ENCODE measurements around the gene SELENOS. TPM values are rescaled to one million over a fixed set of nuclear protein-coding genes. Genes with fewer than 3 reads are reported as not detected.
A peak's percentile ranks its signal among the peaks of the same experiment; 100 is the strongest.

Gene SELENOS
- total and polyA plus RNA-seq, 9 of the 15 experiments (the other 6 are each of a cell fraction or from before 2014, with no cell fraction given) = 24.9 to 57.4 (median 47.9) TPM

DNA sequence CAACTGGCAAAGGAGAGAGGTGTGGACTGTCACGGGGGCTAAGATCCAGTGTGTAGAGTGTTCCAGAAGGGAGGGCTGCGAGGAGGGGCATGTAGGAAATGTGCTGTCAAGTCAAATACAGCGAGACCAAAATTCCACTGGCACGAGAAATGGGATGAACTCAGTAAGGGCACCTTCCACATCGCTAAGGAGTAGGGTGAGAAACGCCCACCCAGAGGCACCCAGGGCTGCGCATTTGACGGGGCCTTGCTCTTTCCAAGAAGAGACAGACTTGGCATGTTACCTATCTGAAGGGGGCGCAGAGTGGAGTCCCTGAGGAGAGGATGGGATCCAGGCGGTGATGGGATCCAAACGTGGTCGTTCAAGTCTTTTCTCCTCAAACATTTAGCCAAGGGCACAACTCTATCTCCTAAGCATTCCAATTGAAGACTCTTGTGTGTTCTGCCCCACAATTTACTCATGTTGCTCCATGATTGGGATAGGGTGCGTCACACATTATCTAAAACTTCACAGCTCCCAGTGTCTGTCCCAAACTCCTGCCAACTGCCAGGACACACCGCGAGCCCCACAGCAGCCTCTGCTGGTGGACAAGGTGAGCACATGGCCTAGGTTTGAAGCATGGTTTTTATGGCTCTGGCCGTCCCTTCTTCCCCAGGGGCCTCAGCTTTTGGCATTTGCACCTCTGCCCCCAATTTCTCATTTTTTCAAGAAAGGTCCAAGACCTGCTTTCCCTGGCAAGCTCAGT lies 7.6 kb downstream of the SELENOS start (continued):
- TF ChIP-seq, protein P1, sequence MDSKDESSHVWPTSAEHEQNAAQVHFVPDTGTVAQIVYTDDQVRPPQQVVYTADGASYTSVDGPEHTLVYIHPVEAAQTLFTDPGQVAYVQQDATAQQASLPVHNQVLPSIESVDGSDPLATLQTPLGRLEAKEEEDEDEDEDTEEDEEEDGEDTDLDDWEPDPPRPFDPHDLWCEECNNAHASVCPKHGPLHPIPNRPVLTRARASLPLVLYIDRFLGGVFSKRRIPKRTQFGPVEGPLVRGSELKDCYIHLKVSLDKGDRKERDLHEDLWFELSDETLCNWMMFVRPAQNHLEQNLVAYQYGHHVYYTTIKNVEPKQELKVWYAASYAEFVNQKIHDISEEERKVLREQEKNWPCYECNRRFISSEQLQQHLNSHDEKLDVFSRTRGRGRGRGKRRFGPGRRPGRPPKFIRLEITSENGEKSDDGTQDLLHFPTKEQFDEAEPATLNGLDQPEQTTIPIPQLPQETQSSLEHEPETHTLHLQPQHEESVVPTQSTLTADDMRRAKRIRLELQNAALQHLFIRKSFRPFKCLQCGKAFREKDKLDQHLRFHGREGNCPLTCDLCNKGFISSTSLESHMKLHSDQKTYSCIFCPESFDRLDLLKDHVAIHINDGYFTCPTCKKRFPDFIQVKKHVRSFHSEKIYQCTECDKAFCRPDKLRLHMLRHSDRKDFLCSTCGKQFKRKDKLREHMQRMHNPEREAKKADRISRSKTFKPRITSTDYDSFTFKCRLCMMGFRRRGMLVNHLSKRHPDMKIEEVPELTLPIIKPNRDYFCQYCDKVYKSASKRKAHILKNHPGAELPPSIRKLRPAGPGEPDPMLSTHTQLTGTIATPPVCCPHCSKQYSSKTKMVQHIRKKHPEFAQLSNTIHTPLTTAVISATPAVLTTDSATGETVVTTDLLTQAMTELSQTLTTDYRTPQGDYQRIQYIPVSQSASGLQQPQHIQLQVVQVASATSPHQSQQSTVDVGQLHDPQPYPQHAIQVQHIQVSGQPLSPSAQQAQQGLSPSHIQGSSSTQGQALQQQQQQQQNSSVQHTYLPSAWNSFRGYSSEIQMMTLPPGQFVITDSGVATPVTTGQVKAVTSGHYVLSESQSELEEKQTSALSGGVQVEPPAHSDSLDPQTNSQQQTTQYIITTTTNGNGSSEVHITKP (IDR thresholded peaks at IDR 0.05; ENCODE audit: partially characterized antibody) = no peak
- TF ChIP-seq NONO (IDR thresholded peaks at IDR 0.05; ENCODE audit: low read depth in 2 of 2, low read length in 1 of 2) (no peak), MYC (IDR thresholded peaks at IDR 0.05; ENCODE audit: low read depth, low read length) (peak; percentile 81), MYC (CRISPR knock-in tag; IDR thresholded peaks at IDR 0.05; ENCODE audit: borderline replicate concordance, low read depth) (no peak), LCOR (CRISPR knock-in tag; IDR thresholded peaks at IDR 0.05) (no peak), ZNF253 (CRISPR knock-in tag; conservative IDR thresholded peaks at IDR 0.05) (no peak), ESRRB (CRISPR knock-in tag; IDR thresholded peaks at IDR 0.05; ENCODE audit: borderline replicate concordance) (no peak), L3MBTL2 (IDR thresholded peaks at IDR 0.05) (peak; percentile 72), ZNF79 (CRISPR knock-in tag; IDR thresholded peaks at IDR 0.05; ENCODE audit: low read depth) (no peak), HMG20B (CRISPR knock-in tag; IDR thresholded peaks at IDR 0.05) (no peak), BRCA1 (IDR thresholded peaks at IDR 0.05) (no peak), BRCA1 (CRISPR knock-in tag; IDR thresholded peaks at IDR 0.05) (no peak), POLR2G (IDR thresholded peaks at IDR 0.05; ENCODE audit: low read depth, low read length) (0 out of 2 replicates have a peak, but pooled peaks have one; percentile 16), ZNF311 (CRISPR knock-in tag; IDR thresholded peaks at IDR 0.05) (no peak), FOSL1 (tag; conservative IDR thresholded peaks at IDR 0.05) (no peak), RBFOX2 (IDR thresholded peaks at IDR 0.05; ENCODE audit: low read depth, low read length) (peak; percentile 42; the same call in 1 of the 2 replicates)
- TF ChIP-seq, protein P2, sequence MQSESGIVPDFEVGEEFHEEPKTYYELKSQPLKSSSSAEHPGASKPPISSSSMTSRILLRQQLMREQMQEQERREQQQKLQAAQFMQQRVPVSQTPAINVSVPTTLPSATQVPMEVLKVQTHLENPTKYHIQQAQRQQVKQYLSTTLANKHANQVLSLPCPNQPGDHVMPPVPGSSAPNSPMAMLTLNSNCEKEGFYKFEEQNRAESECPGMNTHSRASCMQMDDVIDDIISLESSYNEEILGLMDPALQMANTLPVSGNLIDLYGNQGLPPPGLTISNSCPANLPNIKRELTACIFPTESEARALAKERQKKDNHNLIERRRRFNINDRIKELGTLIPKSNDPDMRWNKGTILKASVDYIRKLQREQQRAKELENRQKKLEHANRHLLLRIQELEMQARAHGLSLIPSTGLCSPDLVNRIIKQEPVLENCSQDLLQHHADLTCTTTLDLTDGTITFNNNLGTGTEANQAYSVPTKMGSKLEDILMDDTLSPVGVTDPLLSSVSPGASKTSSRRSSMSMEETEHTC (IDR thresholded peaks at IDR 0.05) = no peak
- TF ChIP-seq, protein P3, sequence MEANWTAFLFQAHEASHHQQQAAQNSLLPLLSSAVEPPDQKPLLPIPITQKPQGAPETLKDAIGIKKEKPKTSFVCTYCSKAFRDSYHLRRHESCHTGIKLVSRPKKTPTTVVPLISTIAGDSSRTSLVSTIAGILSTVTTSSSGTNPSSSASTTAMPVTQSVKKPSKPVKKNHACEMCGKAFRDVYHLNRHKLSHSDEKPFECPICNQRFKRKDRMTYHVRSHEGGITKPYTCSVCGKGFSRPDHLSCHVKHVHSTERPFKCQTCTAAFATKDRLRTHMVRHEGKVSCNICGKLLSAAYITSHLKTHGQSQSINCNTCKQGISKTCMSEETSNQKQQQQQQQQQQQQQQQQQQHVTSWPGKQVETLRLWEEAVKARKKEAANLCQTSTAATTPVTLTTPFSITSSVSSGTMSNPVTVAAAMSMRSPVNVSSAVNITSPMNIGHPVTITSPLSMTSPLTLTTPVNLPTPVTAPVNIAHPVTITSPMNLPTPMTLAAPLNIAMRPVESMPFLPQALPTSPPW (CRISPR knock-in tag; IDR thresholded peaks at IDR 0.05) = no peak
- TF ChIP-seq, protein P4, sequence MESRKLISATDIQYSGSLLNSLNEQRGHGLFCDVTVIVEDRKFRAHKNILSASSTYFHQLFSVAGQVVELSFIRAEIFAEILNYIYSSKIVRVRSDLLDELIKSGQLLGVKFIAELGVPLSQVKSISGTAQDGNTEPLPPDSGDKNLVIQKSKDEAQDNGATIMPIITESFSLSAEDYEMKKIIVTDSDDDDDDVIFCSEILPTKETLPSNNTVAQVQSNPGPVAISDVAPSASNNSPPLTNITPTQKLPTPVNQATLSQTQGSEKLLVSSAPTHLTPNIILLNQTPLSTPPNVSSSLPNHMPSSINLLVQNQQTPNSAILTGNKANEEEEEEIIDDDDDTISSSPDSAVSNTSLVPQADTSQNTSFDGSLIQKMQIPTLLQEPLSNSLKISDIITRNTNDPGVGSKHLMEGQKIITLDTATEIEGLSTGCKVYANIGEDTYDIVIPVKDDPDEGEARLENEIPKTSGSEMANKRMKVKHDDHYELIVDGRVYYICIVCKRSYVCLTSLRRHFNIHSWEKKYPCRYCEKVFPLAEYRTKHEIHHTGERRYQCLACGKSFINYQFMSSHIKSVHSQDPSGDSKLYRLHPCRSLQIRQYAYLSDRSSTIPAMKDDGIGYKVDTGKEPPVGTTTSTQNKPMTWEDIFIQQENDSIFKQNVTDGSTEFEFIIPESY (CRISPR knock-in tag; IDR thresholded peaks at IDR 0.05) = peak; percentile 99

Measured in K562 (cell line).